K562 (cell line): ENCODE measurements around the gene FMC1. TPM values are rescaled to one million over a fixed set of nuclear protein-coding genes. Genes with fewer than 3 reads are reported as not detected.
A peak's percentile ranks its signal among the peaks of the same experiment; 100 is the strongest.

Source experiments
- ATF4 ChIP-seq: fragments of 450-650 bp; formaldehyde crosslinking; IDR thresholded peaks from 2 replicates; pipeline ENCODE4 v1.4.0; 2022; ENCODE audit warnings: mild to moderate bottlenecking, moderate library complexity
- ETV1 ChIP-seq: fragments of 450-650 bp; conservative IDR thresholded peaks from 2 replicates; pipeline ENCODE4 v1.6.1; 2016; ENCODE audit warnings: missing genetic modification characterization, control low read depth, low read depth, missing compliant biosample characterization
- GABPB1 ChIP-seq: sonication (generic); formaldehyde crosslinking; IDR thresholded peaks from 2 replicates; pipeline ENCODE4 v1.8.0; 2022; ENCODE audit warnings: mild to moderate bottlenecking, missing genetic modification reagents
- GMEB1 ChIP-seq: fragments of 250-450 bp; sonication (Bioruptor Pico); IDR thresholded peaks from 2 replicates; pipeline ENCODE4 v1.4.0; 2020; ENCODE audit warnings: mild to moderate bottlenecking
- HIVEP1 ChIP-seq: fragments of 250-450 bp; sonication (Bioruptor Pico); IDR thresholded peaks from 2 replicates; pipeline ENCODE4 v1.4.0; 2020; ENCODE audit warnings: mild to moderate bottlenecking
- HMGXB4 ChIP-seq: sonication (generic); formaldehyde crosslinking; IDR thresholded peaks from 2 replicates; pipeline ENCODE4 v1.8.1; 2023; ENCODE audit warnings: mild to moderate bottlenecking, missing genetic modification reagents
- MCM5 ChIP-seq: fragments of 450-650 bp; IDR thresholded peaks from 2 replicates; pipeline ENCODE4 v1.6.1; 2016; ENCODE audit warnings: low read depth
- NFIX ChIP-seq: fragments of 250-450 bp; sonication (Bioruptor Pico); IDR thresholded peaks from 2 replicates; pipeline ENCODE4 v1.4.0; 2020; ENCODE audit warnings: low read depth, mild to moderate bottlenecking, moderate library complexity
- NR2C2 ChIP-seq, 2 experiments: fragments of 200-800 bp in 1 of 2; sonication (Bioruptor generic) in 1 of 2; sonication (generic) in 1 of 2; formaldehyde crosslinking in 1 of 2; IDR thresholded peaks; 2 replicates each; pipeline versions ENCODE4 v1.6.1 to v1.8.0; 2016 to 2022; ENCODE audit warnings: mild to moderate bottlenecking in 1 of 2, missing compliant biosample characterization in 1 of 2, missing genetic modification characterization in 1 of 2, missing genetic modification reagents in 1 of 2
- PKNOX1 ChIP-seq: fragments of 450-650 bp; IDR thresholded peaks from 2 replicates; pipeline ENCODE4 v1.6.1; 2016
- POLR2AphosphoS5 ChIP-seq: IDR thresholded peaks from 2 replicates; pipeline ENCODE4 v1.6.1; 2011; ENCODE audit warnings: mild to moderate bottlenecking, low read depth, low read length, moderate library complexity; ENCODE audit not compliant: control insufficient read depth, insufficient read depth
- SIX5 ChIP-seq, 2 experiments: IDR thresholded peaks; 2 replicates each; pipeline ENCODE4 v1.6.1; 2011; ENCODE audit warnings: low read length in 2 of 2, borderline replicate concordance in 1 of 2, low read depth in 1 of 2, mild to moderate bottlenecking in 1 of 2, moderate library complexity in 1 of 2; ENCODE audit not compliant: insufficient read depth in 1 of 2
- SRSF9 ChIP-seq: fragments of 200-400 bp; formaldehyde crosslinking; IDR thresholded peaks from 2 replicates; pipeline ENCODE4 v1.6.1; 2017; ENCODE audit warnings: low read depth, low read length, borderline replicate concordance
- TRIM28 ChIP-seq: fragments of 450-650 bp; IDR thresholded peaks from 2 replicates; pipeline ENCODE4 v1.6.1; 2017
- XRCC3 ChIP-seq: fragments of 450-650 bp; IDR thresholded peaks from 2 replicates; pipeline ENCODE4 v1.6.1; 2017; ENCODE audit warnings: mild to moderate bottlenecking, moderate library complexity
- ZHX1 ChIP-seq: fragments of 150-350 bp; conservative IDR thresholded peaks from 2 replicates; pipeline ENCODE4 v1.6.1; 2014; ENCODE audit warnings: low read length
- ZKSCAN8 ChIP-seq: fragments of 200-800 bp; sonication (Bioruptor generic); IDR thresholded peaks from 2 replicates; pipeline ENCODE4 v1.6.1; 2016; ENCODE audit warnings: missing genetic modification characterization, missing compliant biosample characterization
- ZNF77 ChIP-seq: fragments of 250-450 bp; sonication (Bioruptor Pico); IDR thresholded peaks from 2 replicates; pipeline ENCODE4 v1.5.0; 2020
- polyA plus RNA-seq, 8 experiments: library from polyadenylated mRNA; depleted of rRNA in 4 of 8; stranded (reverse) in 5 of 8; unstranded in 3 of 8; fragments of >200 nt; fragmentation: Nextera tagmentation in 2 of 8; fragmentation: Illumina TruSeq in 1 of 8; extraction: Ambion mirVana in 2 of 8; extraction: Trizol in 1 of 8; gene quantifications; 2 replicates each; pipeline versions ENCODE4 v1.2.1 to v1.2.3, GENCODE V29; 2011 to 2014; ENCODE audit warnings: inconsistent platforms in 1 of 8, missing spikeins in 1 of 8
- total RNA-seq, 7 experiments: library from RNA; depleted of rRNA in 6 of 7; stranded (reverse); fragments of >200 nt in 6 of 7; fragmentation: Illumina TruSeq in 2 of 7; extraction: Trizol in 2 of 7; gene quantifications; 2 replicates each; pipeline versions ENCODE4 v1.2.1 to v1.2.3, GENCODE V29; 2011 to 2021; ENCODE audit warnings: low replicate concordance in 1 of 7

Gene FMC1
- total and polyA plus RNA-seq, 9 of the 15 experiments (the other 6 are each of a cell fraction or from before 2014, with no cell fraction given) = 14.0 to 116 (median 29.0) TPM

GRCh38 chr7:139340037-139340807 lies 915 bp upstream of the FMC1 start (continued):
- TF ChIP-seq MCM5 = no peak
- peak; percentile 93 for TF ChIP-seq HMGXB4 (CRISPR knock-in tag)
- TF ChIP-seq ZNF77 (CRISPR knock-in tag) = no peak
- peak; percentile 86; the same call in 1 of the 2 replicates for TF ChIP-seq ZHX1
- peak; percentile 97 for TF ChIP-seq GMEB1 (CRISPR knock-in tag)
- peak; percentile 63; the same call in 1 of the 2 replicates for TF ChIP-seq HIVEP1
- peak; percentile 97 for TF ChIP-seq NR2C2 (CRISPR knock-in tag; IDR thresholded peaks at IDR 0.05)
- peak; percentile 99 for TF ChIP-seq NR2C2 (tag; IDR thresholded peaks at IDR 0.05)
- peak; percentile 100 for TF ChIP-seq ETV1 (tag)
- TF ChIP-seq GABPB1 (CRISPR knock-in tag) = peak; percentile 99
- peak; percentile 52; the same call in 1 of the 2 replicates for TF ChIP-seq ZKSCAN8
- peak; percentile 45; the same call in 1 of the 2 replicates for TF ChIP-seq POLR2AphosphoS5
- peak; percentile 75 for TF ChIP-seq PKNOX1
- no peak for TF ChIP-seq NFIX (CRISPR knock-in tag)
- TF ChIP-seq TRIM28 = peak; percentile 100
- TF ChIP-seq SIX5 (IDR thresholded peaks at IDR 0.05; ENCODE audit: borderline replicate concordance in 1 of 2, insufficient read depth in 1 of 2, low read depth in 1 of 2, low read length in 2 of 2) = peak; percentile 70 to 71
- TF ChIP-seq ATF4 = peak; percentile 65
- TF ChIP-seq XRCC3 = peak; percentile 95
- TF ChIP-seq SRSF9 = no peak
